MM.1S (cell line): ENCODE data around the gene RGS7.

ENCODE experiments used
- DNase-seq: peaks from one replicate; pipeline ENCODE4 v3.0.0-alpha.2; 2015
- H2AFZ ChIP-seq: fragments of 300-600 bp; sonication (generic); 2 replicates; pipeline ENCODE4 v1.6.0; 2016; ENCODE audit warnings: antibody characterized with exemption, low read length
- H3F3A ChIP-seq: fragments of 300-600 bp; sonication (generic); 2 replicates; pipeline ENCODE4 v1.6.1; 2016; ENCODE audit warnings: mild to moderate bottlenecking, antibody characterized with exemption, low read length, moderate library complexity, mixed read lengths; ENCODE audit not compliant: insufficient read depth
- H3K27ac ChIP-seq: fragments of 300-600 bp; sonication (generic); 2 replicates; pipeline ENCODE4 v1.5.1; 2016; ENCODE audit warnings: mild to moderate bottlenecking, low read length
- H3K27me3 ChIP-seq: fragments of 300-600 bp; sonication (generic); replicated peaks from 2 replicates; pipeline ENCODE4 v1.6.0; 2016; ENCODE audit warnings: low read length; ENCODE audit not compliant: insufficient read depth
- H3K36me3 ChIP-seq: fragments of 300-600 bp; sonication (generic); replicated peaks from 2 replicates; pipeline ENCODE4 v1.6.1; 2016; ENCODE audit warnings: mild to moderate bottlenecking, low read length, mixed read lengths; ENCODE audit not compliant: insufficient read depth
- H3K4me1 ChIP-seq: fragments of 300-600 bp; sonication (generic); 2 replicates; pipeline ENCODE4 v1.6.1; 2016; ENCODE audit warnings: low read length, mixed read lengths
- H3K4me2 ChIP-seq: fragments of 300-600 bp; sonication (generic); 2 replicates; pipeline ENCODE4 v1.6.0; 2016; ENCODE audit warnings: low read depth, low read length
- H3K4me3 ChIP-seq: fragments of 300-600 bp; sonication (generic); 2 replicates; pipeline ENCODE4 v1.5.1; 2016; ENCODE audit warnings: low read length, mixed read lengths
- H3K79me2 ChIP-seq: fragments of 300-600 bp; sonication (generic); 2 replicates; pipeline ENCODE4 v1.6.1; 2016; ENCODE audit warnings: mixed run types, low read length, mixed read lengths
- H3K9ac ChIP-seq: fragments of 300-600 bp; sonication (generic); 2 replicates; pipeline ENCODE4 v1.6.1; 2016; ENCODE audit warnings: low read length, mixed read lengths
- H3K9me2 ChIP-seq: fragments of 300-600 bp; sonication (generic); replicated peaks from 2 replicates; pipeline ENCODE4 v1.6.1; 2016; ENCODE audit warnings: mild to moderate bottlenecking, low read length, mixed read lengths; ENCODE audit not compliant: insufficient read depth
- H3K9me3 ChIP-seq: fragments of 300-600 bp; sonication (generic); replicated peaks from 2 replicates; pipeline ENCODE4 v1.6.1; 2016; ENCODE audit warnings: mild to moderate bottlenecking, low read length, mixed read lengths; ENCODE audit not compliant: insufficient read depth
- H4K20me1 ChIP-seq: fragments of 300-600 bp; sonication (generic); 2 replicates; pipeline ENCODE4 v1.6.1; 2016; ENCODE audit warnings: mild to moderate bottlenecking, low read length, moderate library complexity, mixed read lengths; ENCODE audit not compliant: insufficient read depth
- EZH2 ChIP-seq: fragments of 300-600 bp; sonication (generic); optimal IDR thresholded peaks from 2 replicates; pipeline ENCODE3; 2017; ENCODE audit warnings: low read depth, mild to moderate bottlenecking, antibody characterized with exemption, low read length, mixed read lengths
- EZH2phosphoT487 ChIP-seq: fragments of 300-600 bp; sonication (generic); IDR thresholded peaks from 2 replicates; pipeline ENCODE4 v1.6.1; 2018; ENCODE audit warnings: antibody characterized with exemption, low read length
- TF ChIP-seq, protein P1 (sequence below): fragments of 300-600 bp; sonication (generic); IDR thresholded peaks from 2 replicates; pipeline ENCODE4 v1.5.1; 2016; ENCODE audit warnings: antibody characterized with exemption, low read length, mixed read lengths

RGS7 gene

DNA sequence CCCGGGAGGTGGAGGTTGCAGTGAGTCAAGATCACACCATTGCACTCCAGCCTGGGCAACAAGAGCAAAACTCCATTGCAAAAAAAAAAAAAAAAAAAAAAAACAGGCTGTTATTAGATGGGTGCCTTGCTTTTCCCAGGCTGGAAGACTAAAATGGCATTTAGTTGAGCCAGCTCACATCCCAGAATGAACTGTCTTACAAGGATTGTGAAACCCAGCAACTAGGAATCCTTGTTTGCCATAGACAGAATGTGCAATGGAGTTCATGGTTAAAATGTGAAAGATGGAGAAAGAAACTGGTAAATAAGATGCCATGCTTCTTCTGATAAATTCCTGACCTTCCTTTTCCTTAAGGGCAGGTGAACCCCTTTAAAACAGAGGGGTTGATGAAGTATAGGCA lies 529.2 kb downstream of the RGS7 start:
- no peak overlapping the region for H3K4me2 ChIP-seq
- H4K20me1 ChIP-seq: no peaks in the 10 kb centered on the region
- H3F3A ChIP-seq: no peaks in the 10 kb centered on the region
- no peak overlapping the region for H3K27ac ChIP-seq
- H3K9me2 ChIP-seq: no peaks in the 10 kb centered on the region
- no peaks in the 10 kb centered on the region for H3K9me3 ChIP-seq
- no peak overlapping the region for H3K4me3 ChIP-seq
- no peaks in the 10 kb centered on the region for H3K4me1 ChIP-seq
- H3K36me3 ChIP-seq: no peaks in the 10 kb centered on the region
- no peaks in the 10 kb centered on the region for H3K27me3 ChIP-seq
- no peak overlapping the region for H2AFZ ChIP-seq
- H3K79me2 ChIP-seq: no peaks in the 10 kb centered on the region
- TF ChIP-seq EZH2phosphoT487 (no peak), EZH2 (no peak)
- TF ChIP-seq, protein P1, sequence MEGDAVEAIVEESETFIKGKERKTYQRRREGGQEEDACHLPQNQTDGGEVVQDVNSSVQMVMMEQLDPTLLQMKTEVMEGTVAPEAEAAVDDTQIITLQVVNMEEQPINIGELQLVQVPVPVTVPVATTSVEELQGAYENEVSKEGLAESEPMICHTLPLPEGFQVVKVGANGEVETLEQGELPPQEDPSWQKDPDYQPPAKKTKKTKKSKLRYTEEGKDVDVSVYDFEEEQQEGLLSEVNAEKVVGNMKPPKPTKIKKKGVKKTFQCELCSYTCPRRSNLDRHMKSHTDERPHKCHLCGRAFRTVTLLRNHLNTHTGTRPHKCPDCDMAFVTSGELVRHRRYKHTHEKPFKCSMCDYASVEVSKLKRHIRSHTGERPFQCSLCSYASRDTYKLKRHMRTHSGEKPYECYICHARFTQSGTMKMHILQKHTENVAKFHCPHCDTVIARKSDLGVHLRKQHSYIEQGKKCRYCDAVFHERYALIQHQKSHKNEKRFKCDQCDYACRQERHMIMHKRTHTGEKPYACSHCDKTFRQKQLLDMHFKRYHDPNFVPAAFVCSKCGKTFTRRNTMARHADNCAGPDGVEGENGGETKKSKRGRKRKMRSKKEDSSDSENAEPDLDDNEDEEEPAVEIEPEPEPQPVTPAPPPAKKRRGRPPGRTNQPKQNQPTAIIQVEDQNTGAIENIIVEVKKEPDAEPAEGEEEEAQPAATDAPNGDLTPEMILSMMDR: no peak
- H3K9ac ChIP-seq: no peak overlapping the region
- DNase-seq: no peak

DNA sequence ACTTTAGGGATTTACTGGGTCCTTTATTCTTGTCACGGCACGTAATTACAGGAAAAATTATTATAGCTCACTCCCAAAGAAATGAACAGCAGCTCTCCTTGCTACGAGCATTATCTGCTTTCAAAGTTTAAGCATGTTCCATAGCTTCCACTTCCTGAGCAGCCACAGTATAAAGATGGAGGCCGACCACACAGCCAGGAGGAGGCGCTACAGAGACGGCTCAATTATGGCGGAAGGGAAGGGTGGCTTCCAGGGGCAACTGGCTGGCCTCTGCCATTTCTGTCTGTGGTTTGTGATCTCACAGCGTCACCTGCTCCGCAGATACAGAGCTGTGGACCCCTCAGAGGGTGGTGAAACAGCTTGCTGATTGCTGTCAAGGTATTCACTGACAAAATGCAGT lies 532.8 kb downstream of the RGS7 start:
- DNase-seq: no peak
- Histone ChIP-seq H3F3A (no peaks in the 10 kb centered on the region), H3K27me3 (no peaks in the 10 kb centered on the region), H3K79me2 (no peaks in the 10 kb centered on the region), H3K4me1 (no peaks in the 10 kb centered on the region), H3K27ac (no peak overlapping the region), H2AFZ (no peak overlapping the region), H4K20me1 (no peaks in the 10 kb centered on the region), H3K9ac (no peak overlapping the region), H3K4me2 (no peak overlapping the region), H3K4me3 (no peak overlapping the region), H3K9me3 (no peaks in the 10 kb centered on the region), H3K36me3 (no peaks in the 10 kb centered on the region), H3K9me2 (no peaks in the 10 kb centered on the region)
- TF ChIP-seq EZH2: no peak
- TF ChIP-seq, protein P1: no peak
- TF ChIP-seq EZH2phosphoT487: no peak

DNA sequence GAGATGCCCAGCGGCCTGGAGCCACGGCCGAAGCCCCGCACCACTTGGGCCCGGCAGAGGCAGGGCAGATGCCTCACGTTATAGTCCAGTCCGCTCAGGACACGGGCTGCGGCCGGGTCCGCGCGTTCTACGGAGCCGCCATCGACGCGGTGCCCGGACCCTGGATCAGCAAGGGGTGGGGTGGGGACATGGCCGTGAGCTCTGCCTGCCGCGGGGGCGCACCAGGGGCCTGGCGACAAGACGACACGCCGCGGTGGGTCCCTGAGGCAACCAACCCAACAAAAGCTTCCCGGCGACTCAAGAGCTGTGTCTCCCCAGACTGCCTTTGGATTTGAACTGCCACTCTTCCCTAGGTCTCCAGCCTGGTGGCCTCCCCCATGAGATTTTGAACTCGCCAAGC lies 533.6 kb downstream of the RGS7 start:
- no peak overlapping the region for H2AFZ ChIP-seq
- no peaks in the 10 kb centered on the region for H3K36me3 ChIP-seq
- no peaks in the 10 kb centered on the region for H3K9me2 ChIP-seq
- no peak for TF ChIP-seq EZH2
- no peak for TF ChIP-seq EZH2phosphoT487
- TF ChIP-seq, protein P1: no peak
- no peak overlapping the region for H3K4me2 ChIP-seq
- H3K4me3 ChIP-seq: no peak overlapping the region
- H3K4me1 ChIP-seq: no peaks in the 10 kb centered on the region
- no peak overlapping the region for H3K9ac ChIP-seq
- no peaks in the 10 kb centered on the region for H3K27me3 ChIP-seq
- no peak for DNase-seq
- H3K27ac ChIP-seq: no peak overlapping the region
- H3F3A ChIP-seq: no peaks in the 10 kb centered on the region
- no peaks in the 10 kb centered on the region for H4K20me1 ChIP-seq
- no peaks in the 10 kb centered on the region for H3K79me2 ChIP-seq
- no peaks in the 10 kb centered on the region for H3K9me3 ChIP-seq
